Right lobe of liver (tissue), 4 donors: Measurements from ENCODE around the gene TPRG1L.

Source experiments
- CTCF ChIP-seq, 4 donors: fragments of 200-600 bp in 3 of 4; fragments of 450-650 bp in 1 of 4; IDR thresholded peaks; one replicate each; pipeline versions ENCODE4 v1.5.1 to v1.8.0; 2016 to 2022; ENCODE audit warnings: antibody characterized with exemption in 4 of 4, mild to moderate bottlenecking in 2 of 4
- POLR2A ChIP-seq: fragments of 450-650 bp; IDR thresholded peaks from one replicate; pipeline ENCODE4 v1.6.1; 2017; ENCODE audit warnings: antibody characterized with exemption, mild to moderate bottlenecking
- donor health status: DM: no; HTN: no; CAD: no.
- donor health status: DM: no; HTN: no; CAD: no.
- donor health status: DM: no; HTN: yes; CAD: no.

GRCh38 chr1:3674100-3675094, 49.6 kb downstream of the TPRG1L start:
- TF ChIP-seq POLR2A = no peak
- no peak for TF ChIP-seq CTCF (IDR thresholded peaks at IDR 0.05)
